Lung (tissue), 12 donors: ENCODE data around the gene CREB5. TPM values are rescaled to one million over a fixed set of nuclear protein-coding genes. Genes with fewer than 3 reads are reported as not detected.

Experiments
- ATAC-seq: fragments of 200-7000 bp; cut with Tn5 transposase; one replicate; pipeline ENCODE4 v1.9.1; 2020; ENCODE audit warnings: moderate number of reproducible peaks; ENCODE audit not compliant: insufficient read depth, low FRiP score
- DNase-seq, 3 donors: peaks; one replicate each; pipeline ENCODE4 v3.0.0-alpha.2; 2013 to 2017
- H3K27ac ChIP-seq, 2 donors: one replicate each; pipeline ENCODE4 v1.5.1; 2013; ENCODE audit warnings: mild to moderate bottlenecking in 2 of 2, moderate library complexity in 2 of 2, control low read depth in 1 of 2, inconsistent platforms in 1 of 2, low read depth in 1 of 2, low read length in 1 of 2
- H3K27me3 ChIP-seq, 3 donors: one replicate each; pipeline ENCODE4 v1.5.1; 2013; ENCODE audit warnings: low read length in 2 of 3; ENCODE audit not compliant: control insufficient read depth in 3 of 3, insufficient read depth in 3 of 3
- H3K36me3 ChIP-seq, 4 donors: one replicate each; pipeline ENCODE4 v1.5.1; 2013; ENCODE audit warnings: low read length in 4 of 4, mild to moderate bottlenecking in 1 of 4, moderate library complexity in 1 of 4; ENCODE audit not compliant: control insufficient read depth in 4 of 4, insufficient read depth in 4 of 4
- H3K4me1 ChIP-seq, 5 donors: one replicate each; pipeline ENCODE4 v1.5.1; 2013; ENCODE audit warnings: low read length in 5 of 5, mild to moderate bottlenecking in 2 of 5, moderate library complexity in 1 of 5; ENCODE audit not compliant: control insufficient read depth in 5 of 5, insufficient read depth in 5 of 5
- H3K4me3 ChIP-seq: one replicate; pipeline ENCODE4 v1.5.1; 2013; ENCODE audit warnings: mild to moderate bottlenecking, control low read depth, moderate library complexity
- H3K9ac ChIP-seq, 2 donors: one replicate each; pipeline ENCODE4 v1.5.1; 2013; ENCODE audit warnings: low read length in 2 of 2, control low read depth in 1 of 2; ENCODE audit not compliant: insufficient read depth in 1 of 2
- H3K9me3 ChIP-seq, 4 donors: one replicate each; pipeline ENCODE4 v1.5.1; 2013; ENCODE audit warnings: low read length in 3 of 4, mild to moderate bottlenecking in 1 of 4, moderate library complexity in 1 of 4; ENCODE audit not compliant: control insufficient read depth in 4 of 4, insufficient read depth in 3 of 4
- WGBS, 2 donors: extraction: QIAGEN DNeasy Blood & Tissue Kit; methylation state at CpG; one replicate each; pipeline ENCODE4 v1.1.7; 2013; 5-methylcytosine and 5-hydroxymethylcytosine counted together
- polyA plus RNA-seq, 2 donors: library from polyadenylated mRNA; stranded (reverse); fragments of 200-250 nt; gene quantifications; one replicate each; pipeline ENCODE4 v1.2.1, GENCODE V29; 2013
- total RNA-seq, 2 donors: library from RNA; depleted of rRNA in 1 of 2; stranded (reverse); fragments of >200 nt in 1 of 2; gene quantifications; one replicate each; pipeline ENCODE4 v1.2.1, GENCODE V29; 2014 to 2021
- TF ChIP-seq, protein P1 (sequence below): IDR thresholded peaks from 2 replicates; pipeline ENCODE4 v1.5.1; 2012; ENCODE audit warnings: mild to moderate bottlenecking; ENCODE audit errors: control extremely low read depth, extremely low read depth
- donor health status: control.
- donor health status: control.
- donor health status: Bipolar disorder and iron deficiency.
- donor health status: healthy.
- donor health status: DM: yes; HTN: yes; CAD: no.

Gene CREB5
- total and polyA plus RNA-seq, 4 donors = 2.7 to 23.1 (median 9.6) TPM

DNA sequence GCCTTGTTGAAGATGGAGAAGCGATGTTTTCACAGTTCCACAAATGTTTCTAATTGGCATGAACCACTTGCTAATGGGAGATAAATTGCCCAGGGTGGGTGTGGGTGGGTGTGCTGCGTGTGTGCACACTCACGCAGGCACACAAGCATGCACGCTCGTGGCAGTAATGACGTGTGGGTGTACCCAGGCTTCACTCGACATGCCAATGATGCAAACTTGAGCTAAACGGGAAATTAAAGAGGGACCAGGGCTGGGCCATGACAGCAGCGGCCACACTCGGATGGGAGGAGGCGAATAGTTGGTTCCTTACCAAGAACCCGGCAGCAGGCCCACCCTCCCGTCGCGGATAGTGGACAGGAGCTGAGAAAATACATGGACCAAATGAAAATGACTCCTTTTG lies 386.0 kb downstream of the CREB5 start:
- H3K27me3 ChIP-seq = no peaks in the 10 kb centered on the region
- WGBS, 2 donors = 95% methylated on average over 15 of the region's 15 CpGs
- H3K4me3 ChIP-seq = no peak overlapping the region
- no peak for ATAC-seq
- no peak overlapping the region for H3K27ac ChIP-seq
- no peak for DNase-seq
- no peak overlapping the region for H3K9ac ChIP-seq
- H3K36me3 ChIP-seq = peaks cover 0 to 5% (median 0%) of the 10 kb centered on the region in 4 donors
- TF ChIP-seq, protein P1, sequence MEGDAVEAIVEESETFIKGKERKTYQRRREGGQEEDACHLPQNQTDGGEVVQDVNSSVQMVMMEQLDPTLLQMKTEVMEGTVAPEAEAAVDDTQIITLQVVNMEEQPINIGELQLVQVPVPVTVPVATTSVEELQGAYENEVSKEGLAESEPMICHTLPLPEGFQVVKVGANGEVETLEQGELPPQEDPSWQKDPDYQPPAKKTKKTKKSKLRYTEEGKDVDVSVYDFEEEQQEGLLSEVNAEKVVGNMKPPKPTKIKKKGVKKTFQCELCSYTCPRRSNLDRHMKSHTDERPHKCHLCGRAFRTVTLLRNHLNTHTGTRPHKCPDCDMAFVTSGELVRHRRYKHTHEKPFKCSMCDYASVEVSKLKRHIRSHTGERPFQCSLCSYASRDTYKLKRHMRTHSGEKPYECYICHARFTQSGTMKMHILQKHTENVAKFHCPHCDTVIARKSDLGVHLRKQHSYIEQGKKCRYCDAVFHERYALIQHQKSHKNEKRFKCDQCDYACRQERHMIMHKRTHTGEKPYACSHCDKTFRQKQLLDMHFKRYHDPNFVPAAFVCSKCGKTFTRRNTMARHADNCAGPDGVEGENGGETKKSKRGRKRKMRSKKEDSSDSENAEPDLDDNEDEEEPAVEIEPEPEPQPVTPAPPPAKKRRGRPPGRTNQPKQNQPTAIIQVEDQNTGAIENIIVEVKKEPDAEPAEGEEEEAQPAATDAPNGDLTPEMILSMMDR = no peak
- H3K4me1 ChIP-seq = peaks cover 0 to 8% (median 0%) of the 10 kb centered on the region in 5 donors
- H3K9me3 ChIP-seq = no peaks in the 10 kb centered on the region

DNA sequence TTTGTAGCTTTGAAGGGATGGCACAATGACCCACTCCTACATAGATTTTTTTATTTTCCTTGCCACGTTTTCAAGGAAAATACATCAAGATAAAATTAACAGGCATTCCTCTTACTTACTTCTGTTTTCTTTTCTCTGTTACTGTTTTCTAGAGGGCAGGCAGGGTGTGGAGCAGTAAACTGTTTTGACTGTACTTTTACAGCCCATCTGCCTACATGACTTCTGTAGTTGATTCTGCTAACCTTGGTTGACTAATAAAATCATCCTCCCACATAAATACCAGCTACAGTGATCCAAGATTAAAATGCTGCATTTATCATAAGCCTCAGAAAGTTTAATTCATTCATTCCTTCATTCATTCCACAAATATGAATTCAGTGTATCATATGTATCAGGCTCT lies 387.3 kb downstream of the CREB5 start:
- Histone ChIP-seq H3K27ac (no peak overlapping the region), H3K27me3 (no peaks in the 10 kb centered on the region), H3K36me3 (peaks cover 0 to 3% (median under 1%) of the 10 kb centered on the region in 4 donors), H3K9me3 (no peaks in the 10 kb centered on the region), H3K9ac (no peak overlapping the region), H3K4me3 (no peak overlapping the region), H3K4me1 (peaks cover 0 to 12% (median 0%) of the 10 kb centered on the region in 5 donors)
- TF ChIP-seq, protein P1 = no peak
- DNase-seq = no peak
- no peak for ATAC-seq
- WGBS, 2 donors = 61 to 71% methylated on average over 1 of the region's 1 CpG

DNA sequence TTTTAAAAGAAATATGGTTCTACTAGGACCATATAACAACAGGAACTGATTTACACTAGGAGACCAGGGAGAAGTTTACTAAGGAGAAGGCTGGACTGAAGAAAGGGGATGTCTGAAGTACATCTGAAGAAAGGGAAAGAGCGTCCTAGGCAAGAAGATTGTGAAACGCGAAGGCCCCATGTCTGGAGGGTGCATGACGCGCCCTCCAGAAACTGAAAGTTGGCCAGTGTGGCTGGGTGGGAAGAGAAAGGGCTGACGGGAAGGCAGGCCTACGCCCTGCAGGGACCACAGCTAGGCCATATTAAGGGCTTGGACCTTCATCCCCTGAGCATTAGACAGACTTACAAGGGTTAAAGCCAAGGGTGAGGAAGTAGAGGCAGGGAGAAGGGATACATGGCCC lies 387.8 kb downstream of the CREB5 start:
- Histone ChIP-seq H3K27ac (no peak overlapping the region), H3K27me3 (no peaks in the 10 kb centered on the region), H3K36me3 (peaks cover 0 to 3% (median under 1%) of the 10 kb centered on the region in 4 donors), H3K9me3 (no peaks in the 10 kb centered on the region), H3K4me1 (peaks cover 0 to 12% (median 0%) of the 10 kb centered on the region in 5 donors), H3K4me3 (no peak overlapping the region), H3K9ac (no peak overlapping the region)
- DNase-seq (no peak), ATAC-seq (peak; percentile 34)
- TF ChIP-seq, protein P1 = no peak
- WGBS, 2 donors = 75 to 76% methylated on average over 7 of the region's 7 CpGs

DNA sequence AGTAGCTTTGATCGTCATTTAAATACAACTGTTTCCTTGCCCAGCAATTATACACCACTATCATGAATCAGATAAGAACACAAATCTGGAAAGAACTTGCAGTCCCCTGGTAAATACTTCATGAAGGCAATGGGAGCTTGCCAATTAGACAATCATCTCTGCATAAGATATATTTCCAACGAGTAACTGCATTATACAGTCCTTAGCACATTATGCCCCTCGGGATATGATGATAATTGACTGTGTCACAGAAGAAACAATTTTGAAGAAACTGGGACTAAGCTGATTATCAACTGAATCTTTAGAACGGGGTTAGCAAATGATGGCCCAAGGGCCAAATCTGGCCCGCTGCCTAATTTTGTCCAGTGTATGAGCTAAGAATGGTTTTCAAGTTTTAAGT lies 390.1 kb downstream of the CREB5 start:
- ATAC-seq = no peak
- TF ChIP-seq, protein P1 = no peak
- Histone ChIP-seq H3K4me1 (peaks cover 0 to 12% (median 0%) of the 10 kb centered on the region in 5 donors), H3K36me3 (peaks cover 0 to 4% (median 1%) of the 10 kb centered on the region in 4 donors), H3K9ac (no peak overlapping the region), H3K4me3 (no peak overlapping the region), H3K27ac (no peak overlapping the region), H3K27me3 (no peaks in the 10 kb centered on the region), H3K9me3 (no peaks in the 10 kb centered on the region)
- DNase-seq = peak in 2 of 3 donors; percentile 38 to 52
- 84 to 88% methylated on average over 5 of the region's 5 CpGs for WGBS, 2 donors
